GM12872 (cell line): Measurements from ENCODE around the gene NBPF6.
"Not testable (repeated sequence)": the region's sequence is repeated elsewhere in the genome, so short reads cannot be mapped to it uniquely, and the experiment has no call there.

Source experiments
- CTCF ChIP-seq: IDR thresholded peaks from 3 replicates; pipeline ENCODE4 v1.5.1; 2011; ENCODE audit warnings: low read depth, mild to moderate bottlenecking, low read length, moderate library complexity; ENCODE audit not compliant: insufficient read depth

Gene NBPF6

GRCh38 chr1:108450043-108450442 is at the start of gene NBPF6:
NBPF6 (plus strand) TSS chr1:108450343; CDS start chr1:108450602, 259 bp downstream.
- TF ChIP-seq CTCF = not testable (repeated sequence)

GRCh38 chr1:108478429-108479015 is 28.4 kb downstream of the NBPF6 start:
- TF ChIP-seq CTCF = no peak

- TF ChIP-seq CTCF = no peak
Measured at GRCh38 chr1:108482708-108483107, 32.6 kb downstream of the NBPF6 start.

GRCh38 chr1:108502138-108502537 is 52.0 kb downstream of the NBPF6 start:
- TF ChIP-seq CTCF = no peak

GRCh38 chr1:108502624-108503023 is 52.5 kb downstream of the NBPF6 start:
- no peak for TF ChIP-seq CTCF

GRCh38 chr1:108503062-108503733 is 53.1 kb downstream of the NBPF6 start:
- TF ChIP-seq CTCF = no peak

GRCh38 chr1:108504447-108504846 is 54.3 kb downstream of the NBPF6 start:
- TF ChIP-seq CTCF = no peak

- TF ChIP-seq CTCF = no peak
Measured at GRCh38 chr1:108505763-108506070, 55.6 kb downstream of the NBPF6 start.
